GM13977 (cell line): Measurements from ENCODE around the gene NR4A1.
A peak's percentile ranks its signal among the peaks of the same experiment; 100 is the strongest.

Experiments
- DNase-seq: peaks from one replicate; pipeline ENCODE4 v3.0.0; 2012; ENCODE audit warnings: low spot score
- in situ Hi-C: fragments of 300-500 bp; cut with MboI; formaldehyde crosslinking; loops from one replicate; pipeline ENCODE4 v1.12.0; 2022; ENCODE audit warnings: low sequenced_read_pairs, low pct_unique_long_range_greater_than_20kb, mixed read lengths, inconsistent platforms; ENCODE audit not compliant: unreplicated experiment
- TF ChIP-seq, protein P1 (sequence below): IDR thresholded peaks from 2 replicates; pipeline ENCODE4 v1.5.1; 2012; ENCODE audit warnings: mild to moderate bottlenecking, control low read depth; ENCODE audit not compliant: insufficient read depth; ENCODE audit errors: extremely low read depth, missing control alignments

Gene NR4A1

DNA sequence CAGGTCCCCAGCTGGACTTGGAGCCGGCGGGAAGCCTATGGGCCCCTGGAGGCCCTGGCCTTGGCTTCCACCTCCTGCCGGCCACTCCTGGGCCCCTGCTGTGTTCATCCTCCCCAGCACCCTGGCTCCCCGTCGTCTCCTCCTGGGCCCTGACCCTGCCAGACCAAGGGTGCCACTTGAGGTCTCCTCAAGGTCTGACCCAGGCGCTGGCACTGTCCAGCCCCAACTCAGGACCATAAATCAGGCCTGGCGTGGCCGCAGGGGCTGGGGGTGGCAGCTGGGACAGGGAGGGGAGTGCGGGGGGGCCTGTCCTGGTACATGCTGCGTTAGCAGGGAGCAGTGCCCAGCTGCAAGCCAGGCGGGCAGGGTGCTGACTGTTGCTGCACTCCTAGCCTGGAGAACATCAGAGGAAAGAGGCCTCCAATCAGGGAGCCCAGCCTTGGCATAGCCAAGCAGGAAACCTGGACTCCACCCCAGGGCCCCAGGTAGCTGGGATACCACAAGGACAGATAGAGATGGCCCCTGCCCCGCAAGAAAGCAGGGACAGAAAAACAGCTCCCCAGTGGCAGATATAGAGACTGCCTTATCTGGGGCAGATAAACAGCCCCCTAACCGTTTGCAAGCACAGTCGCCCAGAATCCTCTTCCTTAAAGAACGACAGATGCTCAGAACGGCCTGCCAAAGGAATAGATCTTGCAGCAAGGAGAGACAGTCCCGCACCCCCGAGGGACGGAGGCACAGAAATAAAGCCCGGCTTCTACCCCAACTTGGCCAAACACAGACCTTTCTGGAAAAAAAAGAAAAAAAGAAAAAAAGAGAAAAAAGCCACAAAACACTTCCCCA lies 12.1 kb downstream of the NR4A1 start:
- TF ChIP-seq, protein P1, sequence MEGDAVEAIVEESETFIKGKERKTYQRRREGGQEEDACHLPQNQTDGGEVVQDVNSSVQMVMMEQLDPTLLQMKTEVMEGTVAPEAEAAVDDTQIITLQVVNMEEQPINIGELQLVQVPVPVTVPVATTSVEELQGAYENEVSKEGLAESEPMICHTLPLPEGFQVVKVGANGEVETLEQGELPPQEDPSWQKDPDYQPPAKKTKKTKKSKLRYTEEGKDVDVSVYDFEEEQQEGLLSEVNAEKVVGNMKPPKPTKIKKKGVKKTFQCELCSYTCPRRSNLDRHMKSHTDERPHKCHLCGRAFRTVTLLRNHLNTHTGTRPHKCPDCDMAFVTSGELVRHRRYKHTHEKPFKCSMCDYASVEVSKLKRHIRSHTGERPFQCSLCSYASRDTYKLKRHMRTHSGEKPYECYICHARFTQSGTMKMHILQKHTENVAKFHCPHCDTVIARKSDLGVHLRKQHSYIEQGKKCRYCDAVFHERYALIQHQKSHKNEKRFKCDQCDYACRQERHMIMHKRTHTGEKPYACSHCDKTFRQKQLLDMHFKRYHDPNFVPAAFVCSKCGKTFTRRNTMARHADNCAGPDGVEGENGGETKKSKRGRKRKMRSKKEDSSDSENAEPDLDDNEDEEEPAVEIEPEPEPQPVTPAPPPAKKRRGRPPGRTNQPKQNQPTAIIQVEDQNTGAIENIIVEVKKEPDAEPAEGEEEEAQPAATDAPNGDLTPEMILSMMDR = no peak
- no peak for DNase-seq
- in situ Hi-C loops = no loop called here

DNA sequence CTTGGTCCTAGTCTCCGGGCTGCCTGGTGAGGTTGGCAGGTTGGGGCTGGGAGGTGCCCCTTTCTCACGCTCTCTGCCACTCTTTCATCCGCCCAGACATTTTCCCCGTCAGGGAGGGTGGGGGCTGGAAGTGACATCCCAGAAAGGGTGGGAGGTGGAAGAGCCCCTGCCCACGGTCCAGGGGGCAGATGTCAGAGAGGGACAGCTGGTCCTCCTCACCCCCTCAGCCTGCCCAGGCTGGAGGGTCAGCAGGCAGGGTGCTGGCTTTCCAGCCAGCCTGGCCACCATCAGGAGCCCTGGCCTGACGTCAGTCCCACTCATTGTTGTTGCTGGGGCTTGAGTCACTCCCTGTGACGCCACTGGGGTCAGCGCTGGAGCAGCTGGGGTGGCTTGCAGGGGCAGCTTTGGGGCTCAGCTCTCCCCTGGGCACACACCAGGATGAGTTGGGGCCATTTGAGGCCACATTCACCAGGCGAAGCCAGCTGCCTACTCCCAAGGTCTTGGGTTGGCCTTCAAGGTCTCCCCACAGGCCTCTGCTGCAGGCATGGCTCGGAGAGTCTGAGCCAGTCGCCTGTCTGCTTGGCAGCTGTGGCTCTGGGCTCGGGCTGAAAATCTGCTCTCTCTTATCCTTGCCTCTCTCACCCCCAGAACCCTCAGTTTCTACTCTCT lies 12.9 kb downstream of the NR4A1 start:
- TF ChIP-seq, protein P1 = no peak
- in situ Hi-C loops = no loop called here
- no peak for DNase-seq

DNA sequence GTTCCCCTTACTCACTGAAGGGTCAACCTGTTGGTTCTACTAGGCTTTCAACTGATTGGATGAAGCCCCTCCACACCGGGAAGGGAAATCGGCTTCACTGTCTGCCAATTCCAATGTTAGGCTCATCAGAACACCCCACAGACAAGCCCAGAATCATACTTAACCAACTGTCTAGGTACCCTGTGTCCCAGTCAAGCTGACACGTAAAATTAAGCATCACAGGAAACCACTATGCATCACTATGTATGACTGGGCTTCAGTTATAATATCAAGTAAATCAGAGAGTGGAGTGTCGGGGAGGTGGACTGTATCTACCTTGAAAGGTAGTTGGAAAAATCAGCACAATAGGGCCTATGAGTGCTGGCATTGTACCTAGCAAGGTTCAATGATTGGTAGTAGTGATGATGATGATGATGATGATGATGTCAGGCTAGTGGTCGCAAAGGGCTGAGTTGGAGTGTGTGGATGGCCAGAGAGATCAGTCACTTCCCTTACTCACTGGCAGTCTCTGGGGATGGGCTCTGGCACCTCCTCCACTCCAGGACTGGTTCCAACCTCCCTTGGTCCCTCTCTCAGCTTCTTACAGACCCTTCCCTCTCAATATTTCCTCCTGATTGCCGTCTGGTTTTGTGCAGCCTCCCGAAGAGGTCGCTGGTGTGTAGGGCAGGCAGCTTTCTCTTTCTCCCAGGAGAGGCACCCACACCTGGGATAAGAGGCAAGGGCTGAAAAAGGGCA lies 15.3 kb downstream of the NR4A1 start:
- in situ Hi-C loops = no loop called here
- TF ChIP-seq, protein P1 = no peak
- no peak for DNase-seq

DNA sequence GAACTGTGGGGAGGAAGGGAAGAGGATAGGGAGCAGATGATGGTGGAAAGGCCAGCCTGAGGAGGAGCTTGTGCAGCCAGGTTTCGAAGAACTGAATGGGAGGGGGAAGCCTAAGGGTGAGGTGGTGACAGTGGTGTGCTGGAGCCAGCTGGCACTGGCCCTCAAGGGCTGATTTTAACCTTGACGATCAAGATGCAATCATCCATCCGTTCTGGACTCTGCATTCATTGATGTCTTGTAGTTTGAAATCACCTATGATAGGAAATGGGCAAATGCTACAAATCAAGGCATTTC lies 15.8 kb downstream of the NR4A1 start:
- TF ChIP-seq, protein P1 = no peak
- in situ Hi-C loops = no loop called here
- no peak for DNase-seq

DNA sequence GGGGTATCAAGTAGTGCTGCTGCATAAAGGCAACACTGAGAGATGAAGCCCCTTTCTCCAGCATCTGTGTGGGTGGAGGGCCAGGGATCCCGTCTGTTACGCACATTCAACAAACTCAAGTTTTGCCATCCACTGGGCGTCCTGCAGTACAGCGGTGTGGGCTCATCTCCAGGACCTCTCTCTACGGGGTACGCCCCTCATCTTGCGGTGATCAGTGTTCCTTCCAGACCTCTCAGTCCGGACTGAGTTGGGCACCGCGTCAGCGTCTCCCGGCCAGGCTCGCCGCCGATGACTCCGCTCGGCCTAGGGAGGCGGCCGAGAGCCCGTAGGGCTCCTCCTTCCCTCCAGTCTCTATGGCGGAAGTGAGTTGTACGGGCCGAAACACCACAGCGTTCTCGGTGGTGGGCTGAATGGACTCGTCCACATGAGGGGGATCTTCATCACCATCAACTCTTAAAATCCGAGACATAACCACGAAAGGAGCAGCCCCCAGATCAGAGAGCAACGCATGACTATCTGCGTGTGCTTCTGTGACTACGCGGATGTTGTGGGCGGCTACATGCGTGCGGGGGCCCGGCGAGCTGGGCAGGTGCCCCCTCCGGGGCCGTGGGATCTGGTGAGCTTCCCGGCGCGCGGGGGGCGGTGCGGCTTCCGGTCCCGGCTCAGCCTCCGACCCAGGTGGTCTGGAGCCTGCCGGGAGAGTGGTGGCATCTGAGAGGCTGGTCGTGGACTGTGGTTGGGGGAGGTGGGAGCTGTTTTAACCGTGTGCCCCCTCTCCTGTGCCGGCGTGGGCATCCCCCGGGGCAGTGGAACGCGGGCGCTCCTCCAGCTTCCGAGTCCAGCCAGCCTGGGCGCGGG lies 18.3 kb downstream of the NR4A1 start, which contains the start of gene ATG101:
ATG101 (plus strand) TSS at position 652 of the 858 bp plus-strand sequence. CDS start 3,673 bp downstream, outside the sequence.
- TF ChIP-seq, protein P1 = peak; percentile 93
- peak; percentile 97 for DNase-seq
- in situ Hi-C loops = no loop called here
